Stimulated activated naive CD8-positive, alpha-beta T cell treated with anti-CD3 and anti-CD28 coated beads, Interleukin-15, Interleukin-2, amounts not matched to agents 100 ng/mL and 50 ng/mL, for 24 hours (primary cell): ENCODE results near the gene THADA.

Source experiments
- H3K27ac Mint-ChIP-seq: one replicate; pipeline ENCODE4 v1.8.0; 2021; ENCODE audit warnings: mild to moderate bottlenecking, mixed read lengths
- H3K27me3 Mint-ChIP-seq: one replicate; pipeline ENCODE4 v1.8.0; 2021; ENCODE audit warnings: mixed read lengths
- H3K36me3 Mint-ChIP-seq: one replicate; pipeline ENCODE4 v1.8.0; 2021; ENCODE audit warnings: low read depth, mixed read lengths
- H3K4me1 Mint-ChIP-seq: one replicate; pipeline ENCODE4 v1.8.0; 2021; ENCODE audit warnings: low read depth, mixed read lengths
- H3K4me3 Mint-ChIP-seq: one replicate; pipeline ENCODE4 v1.8.0; 2021; ENCODE audit warnings: mild to moderate bottlenecking, mixed read lengths
- H3K9me3 Mint-ChIP-seq: one replicate; pipeline ENCODE4 v1.8.0; 2021; ENCODE audit warnings: mixed read lengths

Gene THADA

DNA sequence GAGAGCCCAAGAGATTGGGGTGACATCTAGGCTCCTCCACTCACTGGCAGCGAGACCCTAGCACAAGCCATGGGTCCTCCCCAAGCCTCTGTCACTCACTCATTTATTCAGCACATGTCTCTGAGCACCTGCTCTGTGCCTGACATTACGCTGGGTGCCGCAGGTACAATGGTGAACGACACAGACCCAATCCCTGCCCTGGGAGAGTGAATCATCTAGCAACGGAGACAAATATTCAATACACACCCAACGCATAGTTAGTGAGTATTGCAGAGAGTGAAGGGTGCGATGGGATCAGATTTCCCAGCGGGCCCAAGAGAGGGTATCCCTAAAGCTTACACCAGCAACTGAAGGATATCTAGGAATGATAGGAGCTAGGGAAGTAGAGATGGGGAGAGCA, 414.9 kb downstream of the THADA start:
- no peaks in the 10 kb centered on the region for H3K9me3 Mint-ChIP-seq
- peak overlapping the region; percentile 42 for H3K27ac Mint-ChIP-seq
- H3K27me3 Mint-ChIP-seq, result no peaks in the 10 kb centered on the region
- no peak overlapping the region for H3K4me3 Mint-ChIP-seq
- peaks cover 72% of the 10 kb centered on the region for H3K4me1 Mint-ChIP-seq
- H3K36me3 Mint-ChIP-seq, result peaks cover 5% of the 10 kb centered on the region
